K562 (cell line): ENCODE data around the gene CALHM3. TPM values are rescaled to one million over a fixed set of nuclear protein-coding genes. Genes with fewer than 3 reads are reported as not detected.

ENCODE experiments used
- polyA plus RNA-seq, 8 experiments: library from polyadenylated mRNA; depleted of rRNA in 4 of 8; stranded (reverse) in 5 of 8; unstranded in 3 of 8; fragments of >200 nt; fragmentation: Nextera tagmentation in 2 of 8; fragmentation: Illumina TruSeq in 1 of 8; extraction: Ambion mirVana in 2 of 8; extraction: Trizol in 1 of 8; gene quantifications; 2 replicates each; pipeline versions ENCODE4 v1.2.1 to v1.2.3, GENCODE V29; 2011 to 2014; ENCODE audit warnings: inconsistent platforms in 1 of 8, missing spikeins in 1 of 8
- total RNA-seq, 7 experiments: library from RNA; depleted of rRNA in 6 of 7; stranded (reverse); fragments of >200 nt in 6 of 7; fragmentation: Illumina TruSeq in 2 of 7; extraction: Trizol in 2 of 7; gene quantifications; 2 replicates each; pipeline versions ENCODE4 v1.2.1 to v1.2.3, GENCODE V29; 2011 to 2021; ENCODE audit warnings: low replicate concordance in 1 of 7

Gene CALHM3
- total and polyA plus RNA-seq, 9 of the 15 experiments (the other 6 are each of a cell fraction or from before 2014, with no cell fraction given) = not detected

Other genes starting within 250 kb of the CALHM3 start
Only the 7 nearest of the 9 such genes appear.
- gene PCGF6, start 128.1 kb downstream of the CALHM3 start, total RNA-seq (2014; rRNA removed) = 21.4 and 21.5 TPM in 2 replicates
- 24.6 and 29.7 TPM in 2 replicates for gene PCGF6, start 128.1 kb downstream of the CALHM3 start, total RNA-seq (2014; rRNA removed; fragmentation: Illumina TruSeq; extraction: Trizol)
- 17.9 and 18.5 TPM in 2 replicates for gene PCGF6, start 128.1 kb downstream of the CALHM3 start, total RNA-seq (2015; rRNA removed; fragmentation: Illumina TruSeq; extraction: Trizol)
- 18.1 and 23.5 TPM in 2 replicates for gene PCGF6, start 128.1 kb downstream of the CALHM3 start, total RNA-seq (2021)
- gene PCGF6, start 128.1 kb downstream of the CALHM3 start, polyA plus RNA-seq (2011; rRNA removed) = 14.6 and 23.2 TPM in 2 replicates
- gene PCGF6, start 128.1 kb downstream of the CALHM3 start, polyA plus RNA-seq (2014; fragmentation: Illumina TruSeq; extraction: Trizol) = 14.6 and 15.3 TPM in 2 replicates
- gene PCGF6, start 128.1 kb downstream of the CALHM3 start, polyA plus RNA-seq (2014; fragmentation: Nextera tagmentation; extraction: Ambion mirVana) = 10 to 100 TPM in 1 of 2 experiments, 1 to 10 TPM in 1; 8.4 to 10.2 TPM
- 17.9 and 20.6 TPM in 2 replicates for gene PCGF6, start 128.1 kb downstream of the CALHM3 start, polyA plus RNA-seq (2014; rRNA removed)
- gene TAF5, start 111.3 kb downstream of the CALHM3 start, total RNA-seq (2014; rRNA removed) = 8.0 and 12.0 TPM in 2 replicates
- gene TAF5, start 111.3 kb downstream of the CALHM3 start, total RNA-seq (2014; rRNA removed; fragmentation: Illumina TruSeq; extraction: Trizol) = 11.6 and 12.5 TPM in 2 replicates
- 11.2 and 11.9 TPM in 2 replicates for gene TAF5, start 111.3 kb downstream of the CALHM3 start, total RNA-seq (2015; rRNA removed; fragmentation: Illumina TruSeq; extraction: Trizol)
- 9.3 TPM in 2 replicates for gene TAF5, start 111.3 kb downstream of the CALHM3 start, total RNA-seq (2021)
- gene TAF5, start 111.3 kb downstream of the CALHM3 start, polyA plus RNA-seq (2011; rRNA removed) = 8.9 and 11.9 TPM in 2 replicates
- 7.9 and 9.9 TPM in 2 replicates for gene TAF5, start 111.3 kb downstream of the CALHM3 start, polyA plus RNA-seq (2014; fragmentation: Illumina TruSeq; extraction: Trizol)
- gene TAF5, start 111.3 kb downstream of the CALHM3 start, polyA plus RNA-seq (2014; fragmentation: Nextera tagmentation; extraction: Ambion mirVana) = 1 to 10 TPM; 4.2 to 5.5 TPM
- gene TAF5, start 111.3 kb downstream of the CALHM3 start, polyA plus RNA-seq (2014; rRNA removed) = 6.5 and 8.2 TPM in 2 replicates
- gene ATP5MK, start 82.8 kb downstream of the CALHM3 start, total RNA-seq (2014; rRNA removed) = 182 and 185 TPM in 2 replicates
- gene ATP5MK, start 82.8 kb downstream of the CALHM3 start, total RNA-seq (2014; rRNA removed; fragmentation: Illumina TruSeq; extraction: Trizol) = 741 and 857 TPM in 2 replicates
- gene ATP5MK, start 82.8 kb downstream of the CALHM3 start, total RNA-seq (2015; rRNA removed; fragmentation: Illumina TruSeq; extraction: Trizol) = 634 and 717 TPM in 2 replicates
- gene ATP5MK, start 82.8 kb downstream of the CALHM3 start, total RNA-seq (2021) = 497 and 564 TPM in 2 replicates
- gene ATP5MK, start 82.8 kb downstream of the CALHM3 start, polyA plus RNA-seq (2011; rRNA removed) = 564 and 776 TPM in 2 replicates
- 906 and 923 TPM in 2 replicates for gene ATP5MK, start 82.8 kb downstream of the CALHM3 start, polyA plus RNA-seq (2014; fragmentation: Illumina TruSeq; extraction: Trizol)
- gene ATP5MK, start 82.8 kb downstream of the CALHM3 start, polyA plus RNA-seq (2014; fragmentation: Nextera tagmentation; extraction: Ambion mirVana) = 1,000 to 10,000 TPM; 1,599 to 1,810 TPM
- 553 and 576 TPM in 2 replicates for gene ATP5MK, start 82.8 kb downstream of the CALHM3 start, polyA plus RNA-seq (2014; rRNA removed)
- gene PDCD11, start 82.6 kb downstream of the CALHM3 start, total RNA-seq (2014; rRNA removed) = 50.0 and 58.4 TPM in 2 replicates
- gene PDCD11, start 82.6 kb downstream of the CALHM3 start, total RNA-seq (2014; rRNA removed; fragmentation: Illumina TruSeq; extraction: Trizol) = 51.1 and 52.9 TPM in 2 replicates
- 55.0 and 57.8 TPM in 2 replicates for gene PDCD11, start 82.6 kb downstream of the CALHM3 start, total RNA-seq (2015; rRNA removed; fragmentation: Illumina TruSeq; extraction: Trizol)
- gene PDCD11, start 82.6 kb downstream of the CALHM3 start, total RNA-seq (2021) = 73.8 and 74.1 TPM in 2 replicates
- gene PDCD11, start 82.6 kb downstream of the CALHM3 start, polyA plus RNA-seq (2011; rRNA removed) = 29.4 and 31.5 TPM in 2 replicates
- 49.5 and 57.4 TPM in 2 replicates for gene PDCD11, start 82.6 kb downstream of the CALHM3 start, polyA plus RNA-seq (2014; fragmentation: Illumina TruSeq; extraction: Trizol)
- 10 to 100 TPM; 14.8 to 18.8 TPM for gene PDCD11, start 82.6 kb downstream of the CALHM3 start, polyA plus RNA-seq (2014; fragmentation: Nextera tagmentation; extraction: Ambion mirVana)
- gene PDCD11, start 82.6 kb downstream of the CALHM3 start, polyA plus RNA-seq (2014; rRNA removed) = 36.6 and 43.5 TPM in 2 replicates
- not detected in 2 replicates for gene CALHM2, start 26.9 kb downstream of the CALHM3 start, total RNA-seq (2014; rRNA removed)
- gene CALHM2, start 26.9 kb downstream of the CALHM3 start, total RNA-seq (2014; rRNA removed; fragmentation: Illumina TruSeq; extraction: Trizol) = not detected in 2 replicates
- not detected in 2 replicates for gene CALHM2, start 26.9 kb downstream of the CALHM3 start, total RNA-seq (2015; rRNA removed; fragmentation: Illumina TruSeq; extraction: Trizol)
- gene CALHM2, start 26.9 kb downstream of the CALHM3 start, total RNA-seq (2021) = 0.16 TPM in 1 of 2 replicates, not detected in the other
- gene CALHM2, start 26.9 kb downstream of the CALHM3 start, polyA plus RNA-seq (2011; rRNA removed) = 0.08 and 0.39 TPM in 2 replicates
- gene CALHM2, start 26.9 kb downstream of the CALHM3 start, polyA plus RNA-seq (2014; fragmentation: Illumina TruSeq; extraction: Trizol) = not detected in 2 replicates
- under 1 TPM; 0.13 to 0.14 TPM for gene CALHM2, start 26.9 kb downstream of the CALHM3 start, polyA plus RNA-seq (2014; fragmentation: Nextera tagmentation; extraction: Ambion mirVana)
- gene CALHM2, start 26.9 kb downstream of the CALHM3 start, polyA plus RNA-seq (2014; rRNA removed) = not detected in 2 replicates
- not detected in 2 replicates for gene CALHM1, start 20.3 kb downstream of the CALHM3 start, total RNA-seq (2014; rRNA removed)
- not detected in 2 replicates for gene CALHM1, start 20.3 kb downstream of the CALHM3 start, total RNA-seq (2014; rRNA removed; fragmentation: Illumina TruSeq; extraction: Trizol)
- gene CALHM1, start 20.3 kb downstream of the CALHM3 start, total RNA-seq (2015; rRNA removed; fragmentation: Illumina TruSeq; extraction: Trizol) = not detected in 2 replicates
- not detected in 2 replicates for gene CALHM1, start 20.3 kb downstream of the CALHM3 start, total RNA-seq (2021)
- gene CALHM1, start 20.3 kb downstream of the CALHM3 start, polyA plus RNA-seq (2011; rRNA removed) = not detected in 2 replicates
- gene CALHM1, start 20.3 kb downstream of the CALHM3 start, polyA plus RNA-seq (2014; fragmentation: Illumina TruSeq; extraction: Trizol) = not detected in 2 replicates
- gene CALHM1, start 20.3 kb downstream of the CALHM3 start, polyA plus RNA-seq (2014; fragmentation: Nextera tagmentation; extraction: Ambion mirVana) = under 1 TPM in 1 of 2 experiments, not detected in 1; 0.03 TPM
- not detected in 2 replicates for gene CALHM1, start 20.3 kb downstream of the CALHM3 start, polyA plus RNA-seq (2014; rRNA removed)
- gene NEURL1, start 14.5 kb upstream of the CALHM3 start, total RNA-seq (2014; rRNA removed) = 0.08 and 0.45 TPM in 2 replicates
- not detected in 2 replicates for gene NEURL1, start 14.5 kb upstream of the CALHM3 start, total RNA-seq (2014; rRNA removed; fragmentation: Illumina TruSeq; extraction: Trizol)
- not detected in 2 replicates for gene NEURL1, start 14.5 kb upstream of the CALHM3 start, total RNA-seq (2015; rRNA removed; fragmentation: Illumina TruSeq; extraction: Trizol)
- 0.11 and 0.20 TPM in 2 replicates for gene NEURL1, start 14.5 kb upstream of the CALHM3 start, total RNA-seq (2021)
- 0.20 and 0.21 TPM in 2 replicates for gene NEURL1, start 14.5 kb upstream of the CALHM3 start, polyA plus RNA-seq (2011; rRNA removed)
- gene NEURL1, start 14.5 kb upstream of the CALHM3 start, polyA plus RNA-seq (2014; fragmentation: Illumina TruSeq; extraction: Trizol) = 0.26 TPM in 1 of 2 replicates, not detected in the other
- under 1 TPM in 1 of 2 experiments, not detected in 1; 0.01 TPM for gene NEURL1, start 14.5 kb upstream of the CALHM3 start, polyA plus RNA-seq (2014; fragmentation: Nextera tagmentation; extraction: Ambion mirVana)
- gene NEURL1, start 14.5 kb upstream of the CALHM3 start, polyA plus RNA-seq (2014; rRNA removed) = 0.04 TPM in 1 of 2 replicates, not detected in the other